ENCODE results near the gene CKM. TPM values are rescaled to one million over a fixed set of nuclear protein-coding genes. Genes with fewer than 3 reads are reported as not detected.

CKM gene
- total RNA-seq, 1 donor from 2014 or later = not detected

Other genes starting within 250 kb of the CKM start
- not detected for gene ZNF296, start 246.4 kb downstream of the CKM start, total RNA-seq (ENCODE audit: insufficient read depth, low replicate concordance)
- 3.1 TPM for gene GEMIN7, start 243.6 kb downstream of the CKM start, total RNA-seq (ENCODE audit: insufficient read depth, low replicate concordance)
- 40.2 TPM for gene PPP1R37, start 229.7 kb downstream of the CKM start, total RNA-seq (ENCODE audit: insufficient read depth, low replicate concordance)
- gene NKPD1, start 161.9 kb downstream of the CKM start, total RNA-seq (ENCODE audit: insufficient read depth, low replicate concordance) = 0.48 TPM
- 12.5 TPM for gene TRAPPC6A, start 144.6 kb downstream of the CKM start, total RNA-seq (ENCODE audit: insufficient read depth, low replicate concordance)
- gene BLOC1S3, start 144.1 kb downstream of the CKM start, total RNA-seq (ENCODE audit: insufficient read depth, low replicate concordance) = 0.72 TPM
- gene EXOC3L2, start 77.5 kb downstream of the CKM start, total RNA-seq (ENCODE audit: insufficient read depth, low replicate concordance) = not detected
- gene MARK4, start 71.6 kb downstream of the CKM start, total RNA-seq (ENCODE audit: insufficient read depth, low replicate concordance) = 11.3 TPM
- 4.3 TPM for gene KLC3, start 17.9 kb upstream of the CKM start, total RNA-seq (ENCODE audit: insufficient read depth, low replicate concordance)
- gene ERCC2, start 47.7 kb upstream of the CKM start, total RNA-seq (ENCODE audit: insufficient read depth, low replicate concordance) = 25.3 TPM
- 9.4 TPM for gene PPP1R13L, start 82.2 kb upstream of the CKM start, total RNA-seq (ENCODE audit: insufficient read depth, low replicate concordance)
- 8.7 TPM for gene POLR1G, start 83.8 kb upstream of the CKM start, total RNA-seq (ENCODE audit: insufficient read depth, low replicate concordance)
- gene ERCC1, start 101.0 kb upstream of the CKM start, total RNA-seq (ENCODE audit: insufficient read depth, low replicate concordance) = 66.2 TPM
- gene FOSB, start 145.1 kb upstream of the CKM start, total RNA-seq (ENCODE audit: insufficient read depth, low replicate concordance) = 357 TPM
- gene RTN2, start 174.2 kb upstream of the CKM start, total RNA-seq (ENCODE audit: insufficient read depth, low replicate concordance) = 7.5 TPM
- gene PPM1N, start 175.6 kb upstream of the CKM start, total RNA-seq (ENCODE audit: insufficient read depth, low replicate concordance) = not detected
- gene VASP, start 184.6 kb upstream of the CKM start, total RNA-seq (ENCODE audit: insufficient read depth, low replicate concordance) = 66.2 TPM